ENCODE results near the gene FOLR1.

FOLR1 gene

GRCh38 chr11:72224564-72225410 is 32.8 kb downstream of the FOLR1 start, which contains the start of gene INPPL1:
Gene INPPL1 (plus strand): TSS chr11:72224767. CDS start chr11:72224985, 218 bp downstream.
- peak; percentile 82 for DNase-seq

DNA sequence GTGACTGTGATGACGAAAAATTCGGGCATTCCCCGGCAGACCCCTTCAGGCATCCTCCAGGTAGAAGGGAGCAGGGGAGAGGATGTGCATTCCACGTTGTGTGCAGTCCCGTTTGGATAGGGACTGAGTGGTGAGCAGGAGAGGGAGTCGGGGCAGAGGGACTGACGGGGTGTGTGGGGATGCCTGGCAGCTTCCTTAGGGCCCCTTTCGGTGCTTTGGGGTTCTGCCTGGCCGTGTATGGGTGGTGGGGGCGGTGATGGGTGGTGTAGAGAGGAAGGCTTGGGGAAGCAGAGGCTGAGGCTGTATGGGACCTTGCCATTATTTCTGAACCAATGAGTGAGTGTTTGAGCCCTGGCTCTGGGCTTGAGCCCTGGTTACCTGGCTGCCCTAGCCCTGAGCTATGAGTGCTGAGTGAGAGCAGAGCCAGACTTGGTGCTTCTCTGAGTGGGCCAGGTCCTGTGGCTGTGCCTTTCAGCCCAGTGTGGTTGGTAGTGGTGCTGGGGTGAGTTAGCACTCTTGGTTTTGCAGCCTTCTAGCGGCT is 33.5 kb downstream of the FOLR1 start:
- peak; percentile 74 for DNase-seq

GRCh38 chr11:72226701-72227100 is 34.8 kb downstream of the FOLR1 start:
- DNase-seq, result no peak

- DNase-seq, result peak; percentile 95
These were observed 35.6 kb downstream of the FOLR1 start for GRCh38 chr11:72227316-72228228.

GRCh38 chr11:72228229-72228843 is 36.4 kb downstream of the FOLR1 start:
- peak; percentile 46 for DNase-seq

- DNase-seq, result no peak
These were observed 36.9 kb downstream of the FOLR1 start for GRCh38 chr11:72228844-72229231.

DNA sequence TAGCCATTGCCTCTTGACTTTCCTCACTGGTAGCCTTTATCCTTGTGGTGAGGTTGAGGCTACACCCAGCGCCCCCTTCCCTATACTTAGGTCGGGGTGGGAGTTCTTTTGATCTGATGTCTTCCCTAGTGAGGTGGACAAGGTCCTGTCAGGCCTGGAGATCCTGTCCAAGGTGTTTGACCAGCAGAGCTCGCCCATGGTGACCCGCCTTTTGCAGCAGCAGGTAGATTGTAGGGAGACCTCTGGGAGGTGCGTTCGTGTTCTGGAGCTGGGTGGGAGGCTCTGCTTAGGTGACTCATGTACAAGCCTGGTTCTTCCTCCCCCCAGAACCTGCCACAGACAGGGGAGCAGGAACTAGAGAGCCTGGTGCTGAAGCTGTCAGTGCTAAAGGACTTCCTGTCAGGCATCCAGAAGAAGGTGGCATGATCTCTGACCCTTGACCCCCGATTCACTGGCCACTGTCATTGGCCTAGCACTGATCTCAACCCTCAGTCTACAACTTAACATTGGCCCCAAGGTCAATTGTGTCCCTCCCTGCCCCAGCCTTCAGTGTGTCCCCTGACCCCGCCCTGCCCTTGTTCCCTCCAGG is 37.5 kb downstream of the FOLR1 start:
- no peak for DNase-seq

- DNase-seq, result no peak
These were observed 38.2 kb downstream of the FOLR1 start for GRCh38 chr11:72229925-72230763.

GRCh38 chr11:72230764-72231365 is 38.9 kb downstream of the FOLR1 start:
- DNase-seq, result no peak

DNA sequence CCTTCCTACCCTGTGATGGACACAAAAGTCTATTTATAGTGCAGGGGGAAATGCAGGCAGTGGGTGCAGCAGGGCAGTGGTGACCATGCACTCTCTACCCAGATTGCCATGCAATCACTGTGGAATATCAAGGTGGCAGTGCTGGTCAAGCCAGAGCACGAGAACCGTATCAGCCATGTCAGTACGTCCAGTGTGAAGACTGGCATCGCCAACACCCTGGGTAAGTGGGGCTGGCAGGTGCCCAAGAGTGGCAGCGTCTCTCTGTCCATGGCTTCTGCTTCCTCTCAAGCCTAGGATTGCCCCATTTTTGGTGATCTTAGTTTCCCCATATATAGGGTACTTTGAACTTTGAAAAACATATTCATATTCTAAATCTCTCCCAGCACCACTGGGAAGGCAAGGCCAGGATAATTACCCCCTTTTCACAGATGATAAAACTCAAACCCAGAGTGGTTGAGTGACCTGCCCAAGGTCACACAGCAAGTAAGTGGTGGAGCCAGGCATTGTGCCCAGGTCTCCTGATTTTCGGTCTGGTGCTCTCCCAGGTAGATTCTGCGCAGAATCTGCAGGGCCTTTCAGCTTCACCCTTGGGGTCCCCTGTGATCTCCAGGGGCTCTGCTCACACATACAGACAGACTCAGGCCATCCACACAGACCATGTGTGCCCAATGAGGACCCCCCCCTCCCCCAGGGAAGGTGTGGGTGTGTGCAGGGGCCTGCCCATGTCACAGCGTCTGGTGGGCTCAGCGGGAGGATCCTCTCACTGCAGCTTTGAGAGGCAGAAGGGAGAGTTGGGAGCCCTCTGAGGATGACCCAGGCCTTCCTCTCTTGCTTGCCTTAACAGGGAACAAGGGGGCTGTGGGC is 39.7 kb downstream of the FOLR1 start:
- no peak for DNase-seq

GRCh38 chr11:72232260-72233055 is 40.5 kb downstream of the FOLR1 start:
- DNase-seq, result no peak

DNA sequence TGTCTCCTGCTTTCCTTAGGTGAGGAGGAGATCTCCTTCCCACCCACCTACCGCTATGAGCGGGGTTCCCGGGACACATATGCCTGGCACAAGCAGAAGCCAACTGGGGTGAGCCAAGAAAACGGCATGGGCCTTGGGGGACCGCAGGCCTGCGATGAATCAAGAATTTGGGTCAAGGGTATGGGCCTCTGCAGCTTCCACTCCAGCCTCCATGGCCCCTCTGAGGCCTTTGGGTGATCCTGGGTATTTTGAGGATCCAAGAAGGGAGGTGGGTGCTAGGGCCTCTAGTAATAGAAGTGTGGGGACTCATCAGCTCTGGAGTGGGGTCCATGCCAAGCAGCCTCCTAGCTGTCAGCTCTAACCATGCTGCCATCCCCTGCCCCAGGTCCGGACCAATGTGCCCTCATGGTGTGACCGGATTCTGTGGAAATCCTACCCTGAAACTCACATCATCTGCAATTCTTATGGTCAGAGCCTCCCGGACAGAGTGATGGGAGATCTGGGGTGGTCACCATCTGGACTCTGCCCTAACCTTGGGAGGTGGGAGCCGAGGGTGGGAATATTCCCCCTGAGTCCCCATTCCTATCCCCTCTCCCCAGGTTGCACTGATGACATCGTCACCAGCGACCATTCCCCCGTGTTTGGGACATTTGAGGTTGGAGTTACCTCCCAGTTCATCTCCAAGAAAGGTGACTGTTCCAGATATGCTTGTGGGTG is 41.3 kb downstream of the FOLR1 start:
- DNase-seq, result no peak

DNA sequence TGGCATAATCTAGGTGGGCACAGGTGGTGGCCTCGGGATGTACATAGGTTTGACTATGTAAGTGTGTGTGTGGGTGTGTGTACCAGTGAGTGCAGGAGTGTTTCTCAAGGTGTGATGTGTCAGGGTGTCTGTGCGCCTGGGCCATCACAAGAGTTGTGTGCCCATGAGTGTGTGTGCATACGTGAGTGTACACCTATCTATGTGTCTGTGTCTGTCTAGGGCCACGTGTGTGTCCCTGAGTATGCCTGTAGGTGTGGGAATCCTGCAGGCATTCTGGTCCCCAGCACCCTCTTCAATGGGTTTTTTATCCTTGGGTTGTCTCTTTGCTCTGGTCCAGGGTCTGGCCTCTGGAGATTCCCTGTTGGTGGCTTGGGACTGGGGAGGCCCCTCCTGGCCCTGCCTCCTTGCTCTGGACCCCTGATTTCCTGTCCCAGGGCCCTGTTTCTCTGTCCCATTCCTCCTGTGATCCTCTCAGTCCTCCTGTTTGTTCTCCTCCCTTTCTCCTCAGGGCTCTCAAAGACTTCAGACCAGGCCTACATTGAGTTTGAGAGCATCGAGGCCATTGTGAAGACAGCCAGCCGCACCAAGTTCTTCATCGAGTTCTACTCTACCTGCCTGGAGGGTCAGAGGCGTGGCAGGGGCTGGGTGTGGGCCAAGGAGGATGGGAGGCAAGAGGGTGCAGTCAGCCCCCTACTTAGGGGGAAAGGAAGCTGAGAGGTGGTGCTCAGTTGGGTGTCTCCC is 42.0 kb downstream of the FOLR1 start:
- no peak for DNase-seq

- DNase-seq, result no peak
These were observed 42.5 kb downstream of the FOLR1 start for GRCh38 chr11:72234514-72234830.

DNA sequence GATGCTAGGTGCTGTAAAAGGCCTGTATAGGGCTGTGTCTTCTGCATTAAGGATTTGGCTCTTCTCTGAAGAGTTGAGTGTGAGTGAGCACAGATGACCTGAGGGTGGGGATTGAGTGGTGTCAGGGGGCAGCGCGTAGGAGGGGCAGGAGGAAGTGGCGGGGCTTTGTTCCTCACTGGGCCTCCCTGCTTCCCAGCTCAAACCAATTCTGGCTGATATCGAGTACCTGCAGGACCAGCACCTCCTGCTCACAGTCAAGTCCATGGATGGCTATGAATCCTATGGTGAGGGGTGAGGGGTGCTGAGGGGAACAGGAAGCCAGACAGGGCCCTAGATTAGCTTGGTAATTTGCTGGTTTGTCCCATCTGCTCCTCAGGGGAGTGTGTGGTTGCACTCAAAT is 43.0 kb downstream of the FOLR1 start:
- no peak for DNase-seq

- no peak for DNase-seq
These were observed 43.6 kb downstream of the FOLR1 start for GRCh38 chr11:72235351-72236057.

DNA sequence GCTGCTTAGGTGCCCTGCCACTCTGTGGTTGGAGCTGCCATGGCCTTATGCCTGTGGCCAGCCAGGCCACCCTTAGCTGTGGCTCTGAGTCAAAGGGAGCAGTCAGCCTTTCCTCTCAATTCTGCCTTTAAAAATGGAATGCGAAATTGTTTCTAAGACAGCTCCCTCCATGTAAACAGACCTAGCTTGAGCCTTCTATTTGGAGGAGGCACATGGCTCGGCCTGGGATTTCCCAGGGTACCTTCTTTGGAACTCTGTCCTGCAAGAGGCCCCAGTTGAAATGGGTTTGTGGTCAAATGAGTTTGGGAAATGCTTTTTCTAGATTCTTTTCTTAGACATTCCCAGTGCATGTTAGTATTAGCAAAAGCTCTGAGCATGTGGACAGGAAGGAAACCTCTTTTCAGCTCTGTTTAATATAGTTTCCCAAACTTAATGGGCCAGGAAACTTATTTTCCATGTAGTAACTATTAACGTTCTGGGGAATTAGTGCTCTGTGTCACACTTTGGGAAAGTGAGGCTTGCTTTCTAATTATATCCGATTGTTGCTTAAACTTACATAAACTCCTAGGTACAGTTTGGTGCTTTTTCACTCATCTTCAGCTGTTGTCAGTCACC is 44.2 kb downstream of the FOLR1 start:
- DNase-seq, result no peak

All from DMS53 (cell line).